Esophagus squamous epithelium (tissue), 5 donors: ENCODE data around the gene PRPS1. TPM values are rescaled to one million over a fixed set of nuclear protein-coding genes. Genes with fewer than 3 reads are reported as not detected.
A peak's percentile ranks its signal among the peaks of the same experiment; 100 is the strongest.
"Not testable (repeated sequence)": the region's sequence is repeated elsewhere in the genome, so short reads cannot be mapped to it uniquely, and the experiment has no call there.

Experiments used
- DNase-seq: peaks from one replicate; lab custom pipeline; 2025; lab: John Stamatoyannopoulos, UW
- H3K27ac ChIP-seq, 4 donors: fragments of 200-600 bp; sonication (generic); one replicate each; pipeline ENCODE4 v1.5.1; 2016 to 2019; ENCODE audit warnings: mild to moderate bottlenecking in 1 of 4
- H3K27me3 ChIP-seq, 4 donors: fragments of 200-600 bp; sonication (generic); 1 replicate in 3 of 4; 2 replicates in 1 of 4; pipeline versions ENCODE4 v1.5.1 to v1.6.0; 2017 to 2021; ENCODE audit warnings: antibody characterized with exemption in 1 of 4
- H3K36me3 ChIP-seq, 3 donors: fragments of 200-600 bp; sonication (generic); one replicate each; pipeline ENCODE4 v1.5.1; 2016 to 2019
- H3K4me1 ChIP-seq, 3 donors: fragments of 200-600 bp; sonication (generic); one replicate each; pipeline ENCODE4 v1.5.1; 2017 to 2019
- H3K4me3 ChIP-seq, 4 donors: fragments of 200-600 bp; sonication (generic); 1 replicate in 3 of 4; 2 replicates in 1 of 4; pipeline ENCODE4 v1.5.1; 2016 to 2019; ENCODE audit warnings: mild to moderate bottlenecking in 2 of 4, moderate library complexity in 1 of 4
- H3K9me3 ChIP-seq, 3 donors: fragments of 200-600 bp; sonication (generic); one replicate each; pipeline ENCODE4 v1.5.1; 2016 to 2019
- CTCF ChIP-seq, 6 experiments: fragments of 450-650 bp in 4 of 6; fragments of 200-600 bp in 2 of 6; sonication (generic) in 2 of 6; IDR thresholded peaks; one replicate each; pipeline ENCODE4 v1.5.1; 2016 to 2019; ENCODE audit warnings: antibody characterized with exemption in 6 of 6, mild to moderate bottlenecking in 4 of 6, moderate library complexity in 4 of 6
- POLR2A ChIP-seq, 4 donors: fragments of 450-650 bp; IDR thresholded peaks; one replicate each; pipeline ENCODE4 v1.6.1; 2017; ENCODE audit warnings: antibody characterized with exemption in 4 of 4, mild to moderate bottlenecking in 4 of 4, moderate library complexity in 3 of 4
- WGBS, 2 donors: methylation state at CpG; one replicate each; pipeline ENCODE4 v1.1.5; 2018; 5-methylcytosine and 5-hydroxymethylcytosine counted together
- intact Hi-C: fragments of 100-400 bp; cut with DNase I; formaldehyde crosslinking; loops from one replicate; pipeline ENCODE4 v1.15.0; 2022
- total RNA-seq, 4 donors: library from RNA; depleted of rRNA; stranded (reverse); fragments of >200 nt; gene quantifications; one replicate each; pipeline ENCODE4 v1.1.0, GENCODE V29; 2016
- donor health status: DM: yes; HTN: yes; CAD: no.

PRPS1 gene
- total RNA-seq, 4 donors from 2014 or later: 9.1 to 18.1 (median 16.5) TPM

GRCh38 chrX:107684956-107685385 lies 56.7 kb downstream of the PRPS1 start:
- intact Hi-C loops: no loop called here
- no peaks in the 10 kb centered on the region for H3K27me3 ChIP-seq
- H3K4me3 ChIP-seq: no peak overlapping the region
- H3K4me1 ChIP-seq: peaks cover 0 to 74% (median 30%) of the 10 kb centered on the region in 3 donors
- WGBS, 2 donors: 0 to 44% methylated on average over 2 to 3 of the region's 5 CpGs
- no peaks in the 10 kb centered on the region for H3K9me3 ChIP-seq
- H3K27ac ChIP-seq: peak overlapping the region; percentile 69 to 87 (median 82)
- TF ChIP-seq POLR2A (IDR thresholded peaks at IDR 0.05): peak in 3 of 4 donors; percentile 26 to 70 (median 51)
- no peak for TF ChIP-seq CTCF (IDR thresholded peaks at IDR 0.05)
- peak; percentile 32 for DNase-seq
- no peaks in the 10 kb centered on the region for H3K36me3 ChIP-seq

GRCh38 chrX:107685586-107685985 lies 57.3 kb downstream of the PRPS1 start:
- H3K27ac ChIP-seq: peak overlapping the region; percentile 69 to 87 (median 82)
- intact Hi-C loops, DNase-seq, H3K9me3 ChIP-seq, H3K4me3 ChIP-seq, H3K36me3 ChIP-seq, H3K27me3 ChIP-seq: not testable (repeated sequence)
- peaks cover 0 to 74% (median 26%) of the 10 kb centered on the region in 3 donors for H3K4me1 ChIP-seq
- 67 to 85% methylated on average over 4 to 9 of the region's 9 CpGs for WGBS, 2 donors

- no peaks in the 10 kb centered on the region for H3K9me3 ChIP-seq
- DNase-seq: no peak
- H3K27ac ChIP-seq: peak overlapping the region; percentile 69 to 87 (median 82)
- H3K4me1 ChIP-seq: peaks cover 0 to 77% (median 26%) of the 10 kb centered on the region in 3 donors
- no peak overlapping the region for H3K4me3 ChIP-seq
- H3K27me3 ChIP-seq: no peaks in the 10 kb centered on the region
- intact Hi-C loops: no loop called here
- 70 to 71% methylated on average over 2 to 3 of the region's 3 CpGs for WGBS, 2 donors
- H3K36me3 ChIP-seq: no peaks in the 10 kb centered on the region
- TF ChIP-seq POLR2A (IDR thresholded peaks at IDR 0.05) (no peak), CTCF (IDR thresholded peaks at IDR 0.05) (no peak)
These were observed 57.7 kb downstream of the PRPS1 start for GRCh38 chrX:107686026-107686425.

GRCh38 chrX:107686792-107687191 lies 58.5 kb downstream of the PRPS1 start:
- Histone ChIP-seq H3K9me3 (no peaks in the 10 kb centered on the region), H3K36me3 (no peaks in the 10 kb centered on the region), H3K27ac (peak overlapping the region in 1 of 4 donors; percentile 87), H3K4me1 (peaks cover 0 to 77% (median 26%) of the 10 kb centered on the region in 3 donors), H3K4me3 (no peak overlapping the region), H3K27me3 (no peaks in the 10 kb centered on the region)
- no peak for DNase-seq
- WGBS, 2 donors: 28 to 55% methylated on average over 3 of the region's 3 CpGs
- TF ChIP-seq POLR2A (IDR thresholded peaks at IDR 0.05) (no peak), CTCF (IDR thresholded peaks at IDR 0.05) (no peak)
- intact Hi-C loops: no loop called here

- no peaks in the 10 kb centered on the region for H3K27me3 ChIP-seq
- no peaks in the 10 kb centered on the region for H3K36me3 ChIP-seq
- no peak for DNase-seq
- TF ChIP-seq POLR2A (IDR thresholded peaks at IDR 0.05) (no peak), CTCF (IDR thresholded peaks at IDR 0.05) (no peak)
- H3K27ac ChIP-seq: no peak overlapping the region
- no peak overlapping the region for H3K4me3 ChIP-seq
- H3K4me1 ChIP-seq: peaks cover 0 to 70% (median 25%) of the 10 kb centered on the region in 3 donors
- WGBS, 2 donors: 20 to 57% methylated on average over 1 to 3 of the region's 3 CpGs
- no peaks in the 10 kb centered on the region for H3K9me3 ChIP-seq
- intact Hi-C loops: no loop called here
These were observed 59.1 kb downstream of the PRPS1 start for GRCh38 chrX:107687445-107687844.
